GM12891 (cell line): Measurements from ENCODE around the gene PRKRIP1.

Experiments used
- PAX5 ChIP-seq: IDR thresholded peaks from 2 replicates; pipeline ENCODE4 v1.6.1; 2011; ENCODE audit warnings: low read length, moderate library complexity, mild to moderate bottlenecking; ENCODE audit not compliant: insufficient read depth, severe bottlenecking
- POLR2A ChIP-seq: IDR thresholded peaks from 2 replicates; pipeline ENCODE4 v1.6.1; 2011; ENCODE audit warnings: low read depth, low read length, control low read depth
- POLR2AphosphoS5 ChIP-seq: IDR thresholded peaks from 2 replicates; pipeline ENCODE4 v1.6.1; 2011; ENCODE audit warnings: low read depth, low read length, control low read depth
- SPI1 ChIP-seq: IDR thresholded peaks from 2 replicates; pipeline ENCODE4 v1.6.1; 2011; ENCODE audit warnings: low read depth, low read length, control low read depth

DNA sequence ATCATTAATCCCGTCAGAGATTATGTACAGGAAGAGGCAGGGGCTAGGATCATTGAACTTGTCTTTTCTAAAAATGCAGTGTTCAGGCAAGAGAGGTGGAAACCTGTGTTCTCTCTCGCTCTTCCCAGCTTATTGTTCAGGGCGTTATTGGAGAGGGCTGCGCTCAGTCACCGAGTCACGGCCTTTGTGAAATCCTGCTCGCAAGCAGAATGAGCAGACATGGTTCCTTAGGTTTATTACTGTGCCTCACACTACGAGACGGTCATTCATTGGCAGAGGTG, 631 bp upstream of the PRKRIP1 start:
- no peak for TF ChIP-seq POLR2AphosphoS5
- TF ChIP-seq POLR2A, result no peak
- no peak for TF ChIP-seq PAX5
- no peak for TF ChIP-seq SPI1
